ES-I3 (cell line): ENCODE results near the gene LDLRAD4.

Experiments used
- H3K36me3 ChIP-seq: 2 replicates; pipeline ENCODE4 v1.6.1; 2013; ENCODE audit warnings: mild to moderate bottlenecking, low read length, control low read depth, moderate library complexity; ENCODE audit not compliant: insufficient read depth
- H3K4me1 ChIP-seq: 2 replicates; pipeline ENCODE4 v1.6.1; 2013; ENCODE audit warnings: mild to moderate bottlenecking, control low read depth, low read length; ENCODE audit not compliant: insufficient read depth
- H3K9ac ChIP-seq: 2 replicates; pipeline ENCODE4 v1.6.1; 2013; ENCODE audit warnings: low read depth, mild to moderate bottlenecking, low read length, moderate library complexity
- H3K9me3 ChIP-seq: 2 replicates; pipeline ENCODE4 v1.6.1; 2013; ENCODE audit warnings: mild to moderate bottlenecking, low read length, moderate library complexity; ENCODE audit not compliant: control insufficient read depth, insufficient read depth

LDLRAD4 gene

GRCh38 chr18:13546638-13547037, 328.1 kb downstream of the LDLRAD4 start:
- Histone ChIP-seq H3K36me3 (no peaks in the 10 kb centered on the region), H3K9me3 (no peaks in the 10 kb centered on the region), H3K9ac (no peak overlapping the region), H3K4me1 (no peaks in the 10 kb centered on the region)

GRCh38 chr18:13547347-13547746, 328.8 kb downstream of the LDLRAD4 start:
- Histone ChIP-seq H3K36me3 (no peaks in the 10 kb centered on the region), H3K9me3 (no peaks in the 10 kb centered on the region), H3K4me1 (no peaks in the 10 kb centered on the region), H3K9ac (no peak overlapping the region)

- Histone ChIP-seq H3K4me1 (no peaks in the 10 kb centered on the region), H3K9me3 (no peaks in the 10 kb centered on the region), H3K9ac (no peak overlapping the region), H3K36me3 (no peaks in the 10 kb centered on the region)
These were observed 329.7 kb downstream of the LDLRAD4 start for GRCh38 chr18:13548106-13548819.

GRCh38 chr18:13548966-13549879, 330.7 kb downstream of the LDLRAD4 start:
- Histone ChIP-seq H3K9ac (no peak overlapping the region), H3K9me3 (no peaks in the 10 kb centered on the region), H3K36me3 (no peaks in the 10 kb centered on the region), H3K4me1 (no peaks in the 10 kb centered on the region)

DNA sequence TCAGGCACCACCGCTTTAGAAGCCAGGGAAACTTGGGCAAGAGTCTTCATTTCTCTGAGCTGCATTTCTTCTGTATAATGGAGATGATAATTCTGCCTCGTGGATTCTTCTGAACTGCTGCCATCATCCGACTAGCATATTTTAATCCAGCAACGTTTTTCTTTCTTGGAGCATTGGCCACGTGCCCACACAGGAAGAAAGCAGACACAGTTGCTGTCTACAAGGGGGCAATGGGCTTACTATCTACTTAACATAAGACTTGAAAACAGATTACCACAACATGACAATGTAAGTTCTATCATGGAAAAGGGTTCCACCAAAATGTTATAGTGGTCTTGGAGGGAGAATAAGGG, 331.3 kb downstream of the LDLRAD4 start:
- no peak overlapping the region for H3K9ac ChIP-seq
- no peaks in the 10 kb centered on the region for H3K4me1 ChIP-seq
- no peaks in the 10 kb centered on the region for H3K36me3 ChIP-seq

DNA sequence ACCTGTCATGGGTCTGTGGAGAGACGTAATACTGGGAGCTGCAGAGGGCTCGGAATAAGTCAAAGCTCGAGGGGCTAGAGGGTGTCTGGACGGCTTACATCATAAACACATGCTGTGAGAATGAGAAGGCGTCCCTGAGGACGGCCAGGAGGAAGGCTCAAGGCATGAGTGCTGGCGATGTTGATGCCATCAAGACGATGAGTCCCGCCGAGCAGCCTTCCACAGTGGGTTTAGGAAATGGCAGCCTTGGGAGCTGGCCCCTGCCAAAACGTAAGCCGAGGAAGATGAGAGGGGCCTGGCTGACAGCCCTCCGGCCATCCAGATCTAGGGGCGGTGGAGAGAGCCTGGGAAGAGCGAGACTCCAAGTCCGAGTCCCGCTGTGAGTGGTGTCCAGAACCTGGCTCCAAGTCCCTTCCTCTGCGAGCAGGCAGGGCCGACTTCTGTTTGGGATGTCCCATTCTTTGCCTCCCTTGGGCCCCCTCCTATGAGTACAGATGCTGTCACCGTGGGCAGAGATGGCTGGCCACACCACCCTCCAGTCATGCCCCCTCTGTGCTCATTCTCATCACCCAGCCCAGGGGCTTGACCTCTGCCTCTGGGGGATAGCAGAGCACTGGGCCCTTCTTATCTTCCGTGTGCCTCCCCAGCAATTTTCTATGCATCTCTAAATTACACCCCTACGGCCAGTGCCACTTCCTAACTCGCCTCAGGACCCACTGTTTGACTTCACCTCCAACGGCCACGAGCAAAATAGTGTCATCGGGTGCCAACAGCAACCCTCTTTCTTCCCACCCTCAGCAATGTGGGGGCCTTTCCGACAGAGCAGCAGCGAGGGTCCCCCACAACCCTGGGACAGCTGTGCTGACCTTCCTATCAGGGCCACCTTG, 332.1 kb downstream of the LDLRAD4 start:
- no peaks in the 10 kb centered on the region for H3K36me3 ChIP-seq
- H3K9me3 ChIP-seq, result no peaks in the 10 kb centered on the region
- H3K9ac ChIP-seq, result no peak overlapping the region
- no peaks in the 10 kb centered on the region for H3K4me1 ChIP-seq

More for the DNA sequence above, 331.3 kb downstream of the LDLRAD4 start:
- no peaks in the 10 kb centered on the region for H3K9me3 ChIP-seq

GRCh38 chr18:13551305-13551603, 332.7 kb downstream of the LDLRAD4 start:
- Histone ChIP-seq H3K4me1 (no peaks in the 10 kb centered on the region), H3K9ac (no peak overlapping the region), H3K9me3 (no peaks in the 10 kb centered on the region), H3K36me3 (no peaks in the 10 kb centered on the region)

- Histone ChIP-seq H3K9ac (no peak overlapping the region), H3K36me3 (no peaks in the 10 kb centered on the region), H3K4me1 (no peaks in the 10 kb centered on the region), H3K9me3 (no peaks in the 10 kb centered on the region)
These were observed 333.5 kb downstream of the LDLRAD4 start for GRCh38 chr18:13551841-13552733.

GRCh38 chr18:13553449-13553848, 334.9 kb downstream of the LDLRAD4 start:
- H3K36me3 ChIP-seq, result no peaks in the 10 kb centered on the region
- no peaks in the 10 kb centered on the region for H3K4me1 ChIP-seq
- no peak overlapping the region for H3K9ac ChIP-seq
- no peaks in the 10 kb centered on the region for H3K9me3 ChIP-seq

DNA sequence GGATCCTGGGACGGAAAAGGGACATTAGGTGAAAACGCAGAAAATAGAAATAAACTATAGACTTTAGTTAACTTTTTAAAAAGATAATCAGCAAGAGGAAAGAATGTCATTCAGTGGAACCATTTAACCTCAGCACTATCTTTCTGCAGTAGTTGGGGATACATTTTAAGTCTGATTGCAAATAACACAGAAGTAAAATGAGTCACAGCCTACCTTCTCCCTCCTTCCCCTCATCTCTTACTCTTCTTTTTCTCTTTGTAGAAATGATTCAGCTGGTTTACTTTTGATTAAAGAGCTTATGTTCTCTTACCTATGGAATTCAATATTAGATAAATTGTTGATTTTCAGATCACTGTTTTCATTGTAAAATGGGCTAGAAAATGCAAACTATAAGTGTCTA, 336.6 kb downstream of the LDLRAD4 start:
- H3K9me3 ChIP-seq, result no peaks in the 10 kb centered on the region
- no peaks in the 10 kb centered on the region for H3K4me1 ChIP-seq
- no peaks in the 10 kb centered on the region for H3K36me3 ChIP-seq
- no peak overlapping the region for H3K9ac ChIP-seq

- no peaks in the 10 kb centered on the region for H3K36me3 ChIP-seq
- no peaks in the 10 kb centered on the region for H3K9me3 ChIP-seq
- no peaks in the 10 kb centered on the region for H3K4me1 ChIP-seq
- no peak overlapping the region for H3K9ac ChIP-seq
These were observed 337.3 kb downstream of the LDLRAD4 start for GRCh38 chr18:13555865-13556264.

DNA sequence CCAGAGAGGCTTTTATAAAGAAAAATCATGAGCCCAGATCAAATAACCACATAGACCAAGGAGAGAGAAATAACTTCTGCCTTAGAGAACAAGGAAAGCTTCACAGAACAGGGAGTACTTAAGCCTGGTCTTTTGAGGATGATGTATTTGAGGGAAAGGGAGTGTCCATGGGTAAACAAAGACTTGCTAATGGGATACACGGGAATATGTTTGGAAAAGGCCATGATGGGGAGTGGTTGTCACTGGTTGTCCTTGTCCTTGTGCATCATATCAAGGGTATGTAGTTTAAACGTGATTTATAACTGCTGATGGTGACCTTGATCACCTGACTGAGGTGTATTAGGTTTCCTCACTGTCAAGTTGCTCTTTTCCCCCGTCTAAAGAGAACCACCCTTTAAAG, 337.9 kb downstream of the LDLRAD4 start:
- H3K4me1 ChIP-seq, result no peaks in the 10 kb centered on the region
- H3K36me3 ChIP-seq, result no peaks in the 10 kb centered on the region
- H3K9me3 ChIP-seq, result no peaks in the 10 kb centered on the region
- no peak overlapping the region for H3K9ac ChIP-seq

DNA sequence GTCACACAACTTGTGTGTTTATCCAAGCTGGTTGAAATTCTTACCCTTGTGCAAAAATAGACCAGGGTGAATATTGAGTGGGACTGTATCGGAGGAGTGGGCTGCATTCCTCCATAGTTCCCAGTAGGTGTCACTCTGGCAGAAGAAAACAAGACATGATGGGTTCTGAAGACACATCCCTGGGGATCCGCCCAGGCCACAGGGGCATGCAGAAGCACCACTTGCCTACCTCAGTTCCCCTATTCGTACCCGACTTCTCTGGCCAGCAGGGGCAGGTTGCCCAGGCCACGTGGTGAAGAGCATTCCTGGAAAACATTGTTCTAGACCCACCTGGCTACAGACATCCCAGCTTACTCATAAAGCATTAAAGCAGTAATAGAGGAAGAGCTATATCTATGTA, 339.6 kb downstream of the LDLRAD4 start:
- no peaks in the 10 kb centered on the region for H3K4me1 ChIP-seq
- H3K9me3 ChIP-seq, result no peaks in the 10 kb centered on the region
- H3K9ac ChIP-seq, result no peak overlapping the region
- H3K36me3 ChIP-seq, result no peaks in the 10 kb centered on the region

DNA sequence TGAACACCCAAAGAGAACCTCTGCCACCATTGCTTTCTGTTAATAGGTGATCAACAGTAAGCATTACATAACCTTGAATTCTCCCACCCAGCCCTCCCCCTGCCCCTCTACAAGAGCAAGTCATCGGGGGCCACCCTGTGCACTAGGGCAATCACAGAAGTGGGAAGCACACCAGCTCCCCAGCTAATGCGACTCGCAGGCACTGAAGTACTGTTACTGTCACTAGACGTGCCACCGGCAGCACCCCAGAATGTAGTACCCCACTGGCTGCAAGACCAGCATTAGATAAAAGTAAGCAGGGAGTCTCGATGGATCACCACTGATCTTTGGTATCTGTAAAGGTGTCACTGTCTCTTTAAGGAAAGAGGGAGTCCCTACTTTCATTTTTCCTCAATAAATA, 340.2 kb downstream of the LDLRAD4 start:
- no peaks in the 10 kb centered on the region for H3K4me1 ChIP-seq
- no peaks in the 10 kb centered on the region for H3K36me3 ChIP-seq
- H3K9me3 ChIP-seq, result no peaks in the 10 kb centered on the region
- no peak overlapping the region for H3K9ac ChIP-seq
